Lower leg skin (tissue), 3 donors: Measurements from ENCODE around the gene DHCR7.

Source experiments
- CTCF ChIP-seq, 3 donors: fragments of 450-650 bp; IDR thresholded peaks; one replicate each; pipeline ENCODE4 v1.5.1; 2016; ENCODE audit warnings: antibody characterized with exemption in 3 of 3, mild to moderate bottlenecking in 3 of 3, moderate library complexity in 2 of 3
- POLR2A ChIP-seq, 2 donors: fragments of 450-650 bp; IDR thresholded peaks; one replicate each; pipeline ENCODE4 v1.6.1; 2016 to 2017; ENCODE audit warnings: antibody characterized with exemption in 2 of 2, mild to moderate bottlenecking in 1 of 2, moderate library complexity in 1 of 2

- TF ChIP-seq POLR2A (IDR thresholded peaks at IDR 0.05) (no peak), CTCF (IDR thresholded peaks at IDR 0.05) (no peak)
These were observed 6.4 kb upstream of the DHCR7 start for GRCh38 chr11:71454470-71455113.
